ENCODE measurements around the gene SPSB1.

Gene SPSB1

GRCh38 chr1:9271283-9271682 lies 21.4 kb upstream of the SPSB1 start:
- H3K4me3 ChIP-seq (ENCODE audit: low read depth, low read length), result no peak overlapping the region
- TF ChIP-seq CTCF (conservative IDR thresholded peaks at IDR 0.05; ENCODE audit: low read depth, low read length), result no peak
- DNase-seq (ENCODE audit: low read depth), result no peak

GRCh38 chr1:9271861-9272595 lies 20.7 kb upstream of the SPSB1 start:
- DNase-seq (ENCODE audit: low read depth), result no peak
- no peak for TF ChIP-seq CTCF (conservative IDR thresholded peaks at IDR 0.05; ENCODE audit: low read depth, low read length)
- no peak overlapping the region for H3K4me3 ChIP-seq (ENCODE audit: low read depth, low read length)

- no peak overlapping the region for H3K4me3 ChIP-seq (ENCODE audit: low read depth, low read length)
- TF ChIP-seq CTCF (conservative IDR thresholded peaks at IDR 0.05; ENCODE audit: low read depth, low read length), result peak; percentile 20
- no peak for DNase-seq (ENCODE audit: low read depth)
Measured at GRCh38 chr1:9273177-9273576, 19.5 kb upstream of the SPSB1 start.

- DNase-seq (ENCODE audit: low read depth), result peak; percentile 54
- no peak for TF ChIP-seq CTCF (conservative IDR thresholded peaks at IDR 0.05; ENCODE audit: low read depth, low read length)
- H3K4me3 ChIP-seq (ENCODE audit: low read depth, low read length), result no peak overlapping the region
Measured at GRCh38 chr1:9275161-9275560, 17.5 kb upstream of the SPSB1 start.

GRCh38 chr1:9275567-9276034 lies 17.1 kb upstream of the SPSB1 start:
- H3K4me3 ChIP-seq (ENCODE audit: low read depth, low read length), result no peak overlapping the region
- peak; percentile 81 for DNase-seq (ENCODE audit: low read depth)
- TF ChIP-seq CTCF (conservative IDR thresholded peaks at IDR 0.05; ENCODE audit: low read depth, low read length), result no peak

GRCh38 chr1:9278116-9278515 lies 14.6 kb upstream of the SPSB1 start:
- no peak for DNase-seq (ENCODE audit: low read depth)
- TF ChIP-seq CTCF (conservative IDR thresholded peaks at IDR 0.05; ENCODE audit: low read depth, low read length), result no peak
- no peak overlapping the region for H3K4me3 ChIP-seq (ENCODE audit: low read depth, low read length)

- TF ChIP-seq CTCF (conservative IDR thresholded peaks at IDR 0.05; ENCODE audit: low read depth, low read length), result no peak
- DNase-seq (ENCODE audit: low read depth), result no peak
- no peak overlapping the region for H3K4me3 ChIP-seq (ENCODE audit: low read depth, low read length)
Measured at GRCh38 chr1:9278585-9279153, 14.0 kb upstream of the SPSB1 start.
